Pons (tissue), 1 donor: ENCODE measurements around the gene KRT3.

Source experiments
- DNase-seq: peaks from one replicate; pipeline ENCODE4 v3.0.0-alpha.2; 2016; ENCODE audit warnings: low spot score

KRT3 gene

DNA sequence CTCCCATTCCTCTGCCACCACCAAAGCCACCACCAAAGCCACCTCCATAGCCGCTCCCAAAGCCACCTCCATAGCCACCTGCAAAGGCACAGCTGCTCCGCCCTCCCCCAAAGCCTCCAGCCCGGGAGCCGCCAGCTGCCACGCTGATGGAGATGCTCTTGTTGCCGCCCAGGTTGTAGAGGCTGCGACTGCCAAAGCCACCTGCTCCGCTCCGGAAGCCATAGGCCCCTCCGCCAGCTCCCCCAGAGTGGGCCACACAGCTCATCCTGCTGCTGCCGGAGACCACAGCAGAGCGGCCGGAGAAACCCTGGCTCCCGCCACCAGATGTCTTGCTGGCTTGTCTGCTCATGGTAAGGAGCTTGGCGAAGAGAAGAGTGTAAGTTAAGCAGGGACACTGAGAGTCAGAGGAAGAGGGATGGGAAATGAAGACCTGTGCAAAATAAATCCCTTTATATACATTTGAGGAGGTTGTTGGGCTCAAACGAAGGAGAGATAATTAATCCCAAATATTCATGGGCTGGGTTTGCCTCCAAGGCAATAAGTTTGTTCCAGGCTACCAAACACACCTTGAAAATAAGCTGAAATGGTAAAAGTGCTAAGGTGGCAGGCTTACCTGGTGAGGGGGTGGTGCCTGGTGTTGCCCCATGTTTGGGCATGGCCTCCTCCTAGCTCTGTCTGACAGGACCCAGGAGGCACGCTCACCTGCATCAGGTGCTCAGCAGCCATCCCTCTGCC is at the start of gene KRT3:
KRT3 (minus strand) TSS at position 424 of the 735 bp plus-strand sequence; CDS start at position 349, 75 bp downstream.
- DNase-seq, result no peak

DNA sequence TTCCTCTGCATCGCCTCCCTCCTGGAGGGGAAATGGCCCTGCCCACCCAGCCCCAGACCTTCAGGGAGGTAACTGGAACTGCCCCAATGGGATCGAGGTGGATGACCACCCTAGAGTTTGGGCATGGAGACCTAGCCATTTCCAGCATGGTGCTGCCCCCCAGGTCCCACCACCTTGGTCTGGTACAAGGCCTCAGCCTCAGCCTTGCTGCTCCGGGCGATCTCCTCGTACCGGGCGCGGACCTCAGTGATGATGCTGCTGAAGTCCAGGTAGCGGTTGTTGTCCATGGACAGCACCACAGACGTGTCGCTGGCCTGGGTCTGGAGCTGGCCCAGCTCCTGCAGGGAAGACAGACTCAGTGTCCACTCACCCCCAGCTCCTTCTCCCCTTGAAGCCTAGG is 48.5 kb upstream of the KRT3 start:
- DNase-seq, result no peak

DNA sequence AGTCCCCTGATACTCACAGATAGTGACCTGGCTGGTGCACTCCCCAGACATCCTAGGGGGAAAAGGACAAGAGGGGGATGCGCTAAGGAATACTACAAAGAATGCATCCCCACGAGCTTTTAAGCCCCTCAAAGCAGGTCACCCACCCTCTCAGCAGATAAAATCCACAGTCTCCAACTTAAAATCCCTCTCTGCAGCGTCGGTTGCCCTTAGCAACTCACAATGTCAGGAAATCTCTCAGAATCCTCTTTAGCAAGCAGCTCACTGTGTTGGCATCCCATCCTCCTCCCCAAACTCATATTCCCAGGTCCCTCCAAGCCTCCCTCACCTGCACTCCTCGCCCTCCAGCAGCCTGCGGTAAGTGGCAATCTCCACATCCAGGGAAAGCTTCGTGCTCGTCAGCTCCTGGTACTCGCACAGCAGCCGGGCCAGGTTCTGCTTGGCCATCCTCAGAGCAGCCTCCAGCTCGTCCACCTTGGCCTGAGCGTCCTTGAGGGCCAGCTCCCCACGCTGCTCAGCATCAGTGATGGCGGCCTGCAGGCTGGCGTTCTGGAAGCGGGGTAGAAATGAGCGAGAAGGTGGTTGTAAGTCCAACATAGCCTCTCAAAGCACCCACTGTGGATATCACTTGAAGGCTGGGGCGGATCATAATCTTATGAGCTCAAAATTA is 43.7 kb upstream of the KRT3 start:
- no peak for DNase-seq

DNA sequence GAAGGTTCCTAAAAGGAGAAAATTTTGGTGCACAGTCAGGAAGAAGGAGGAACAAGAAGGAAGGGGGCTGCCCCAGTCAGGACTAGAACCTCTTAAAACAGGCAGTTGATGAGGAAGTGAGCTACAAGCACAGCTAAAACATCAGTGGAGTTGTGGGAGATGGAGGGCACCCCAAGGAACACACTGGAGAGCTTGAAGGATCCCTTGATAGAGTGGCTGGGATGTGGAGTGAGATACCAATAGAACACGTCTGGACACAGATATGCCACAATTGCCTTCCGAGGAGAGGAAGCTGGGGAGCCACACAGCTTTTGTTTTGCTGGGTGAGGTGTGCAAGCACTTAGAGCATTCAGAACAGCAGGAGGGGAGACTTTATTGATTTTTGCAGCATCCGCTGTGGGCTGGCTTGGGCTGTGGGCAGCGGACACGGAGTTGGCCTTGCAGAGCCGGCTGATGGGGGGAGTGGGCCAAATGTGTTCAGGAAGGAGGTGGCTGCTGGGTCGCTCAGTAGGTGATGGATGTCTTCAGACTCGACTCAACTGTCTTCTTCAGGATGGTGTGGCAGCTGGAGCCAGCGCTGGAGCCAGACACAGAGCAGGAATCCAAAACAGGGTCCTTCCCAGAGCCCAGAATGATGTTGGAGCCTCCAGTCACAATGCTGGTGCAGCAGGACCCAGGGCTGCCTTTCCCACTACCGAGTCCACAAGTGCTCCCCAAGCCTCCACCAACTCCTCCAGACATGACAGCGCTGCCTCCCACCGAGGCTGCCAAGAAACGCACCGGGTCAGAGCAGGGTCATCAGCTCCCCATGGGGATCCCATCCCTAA is 42.9 kb upstream of the KRT3 start:
- DNase-seq, result no peak

DNA sequence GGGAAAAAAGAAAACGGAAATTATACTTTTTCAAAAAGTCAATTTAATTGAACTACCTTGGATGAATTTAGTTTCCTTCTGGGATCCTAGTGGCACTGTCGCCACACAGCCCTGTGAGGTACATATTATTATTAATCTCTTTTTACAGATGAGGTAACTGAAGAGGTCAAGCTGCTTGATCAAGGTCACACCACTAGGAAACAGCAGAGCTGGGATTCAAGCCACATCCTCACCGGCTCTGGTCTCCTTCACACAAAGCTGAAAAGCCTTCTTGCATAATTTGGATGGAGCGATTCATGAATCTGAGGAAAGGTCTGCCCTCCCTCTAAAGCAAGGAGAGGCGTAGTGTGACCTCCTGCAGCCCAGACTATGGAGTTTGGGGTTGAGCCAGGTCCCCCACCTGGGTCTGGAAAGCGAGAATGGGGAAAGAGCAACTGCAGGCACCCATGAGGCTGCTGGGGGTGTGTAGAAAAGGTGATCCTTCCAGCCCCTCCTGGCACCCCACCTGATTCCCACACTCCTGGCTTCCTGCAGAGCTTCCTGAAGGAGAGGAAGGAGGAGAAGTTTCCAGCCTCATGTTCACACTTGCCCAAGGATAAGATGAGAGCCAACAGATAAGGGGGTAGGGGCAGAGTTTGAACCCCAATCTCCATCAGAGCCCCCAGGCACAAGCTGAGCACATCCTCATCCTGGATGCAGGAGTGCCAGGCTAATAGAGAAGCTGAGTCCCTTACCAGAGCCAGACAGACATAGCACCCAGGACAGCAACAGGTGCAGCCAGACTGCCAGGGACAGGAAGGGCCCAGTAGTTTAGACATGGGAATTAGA is 42.1 kb upstream of the KRT3 start:
- no peak for DNase-seq

DNA sequence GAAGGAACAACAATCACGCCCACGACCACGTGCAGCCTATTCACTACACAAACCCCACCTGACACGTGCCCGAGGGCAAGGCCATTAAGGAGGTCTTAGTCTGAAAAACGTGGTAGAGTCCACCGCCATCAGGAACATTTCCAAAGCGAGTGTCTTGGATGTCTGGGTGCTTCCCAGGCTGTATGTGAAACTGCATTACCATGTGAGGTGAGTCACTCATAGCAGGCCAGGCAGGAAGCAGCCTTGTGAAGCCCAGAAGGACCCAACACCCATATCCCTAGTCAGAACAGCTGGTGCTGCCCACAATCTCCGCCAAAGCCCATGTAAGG is 41.5 kb upstream of the KRT3 start:
- no peak for DNase-seq

DNA sequence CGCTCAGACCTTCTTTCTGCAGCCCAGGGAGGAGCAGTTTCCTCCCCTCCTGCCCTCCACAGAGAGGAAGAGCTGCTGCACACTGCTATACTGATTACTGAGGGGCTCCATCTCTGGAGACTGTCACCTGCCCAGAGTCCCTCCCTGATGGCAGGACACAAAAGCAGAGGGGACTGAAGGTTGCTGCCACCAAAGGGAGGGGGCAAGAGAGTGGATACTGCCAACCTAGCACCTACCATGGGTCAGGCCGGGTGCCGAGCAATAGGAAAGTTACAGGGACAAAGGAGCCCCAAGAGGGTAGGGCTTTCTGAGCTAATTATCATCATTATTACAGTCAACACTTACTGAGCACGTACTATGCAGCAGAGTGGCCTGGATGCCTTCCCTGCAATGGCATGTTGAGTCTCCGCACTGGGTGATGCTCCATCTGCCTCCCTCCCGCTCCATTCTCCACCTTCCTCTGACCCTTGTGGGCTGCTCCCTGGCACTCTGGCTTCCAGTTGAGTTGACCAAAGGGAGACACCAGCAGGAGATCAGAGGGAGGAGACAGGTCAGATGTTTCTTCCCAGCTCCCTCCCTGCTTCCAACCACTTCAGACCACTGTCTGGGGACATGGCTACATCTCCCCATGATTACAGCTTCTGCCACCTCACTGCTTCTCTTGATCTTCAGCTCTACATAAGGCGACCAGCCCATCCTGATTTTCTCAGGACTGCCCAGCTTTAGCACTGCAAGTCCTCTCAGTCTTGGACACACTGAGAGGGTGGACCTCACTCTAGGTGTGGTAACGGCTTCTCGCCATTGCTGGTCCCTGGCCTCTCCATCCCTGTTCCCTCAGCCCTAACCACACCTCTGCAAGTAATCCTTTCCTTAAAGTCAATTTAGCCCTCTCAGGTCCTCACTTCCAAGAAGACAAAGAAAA is 40.8 kb upstream of the KRT3 start:
- no peak for DNase-seq

DNA sequence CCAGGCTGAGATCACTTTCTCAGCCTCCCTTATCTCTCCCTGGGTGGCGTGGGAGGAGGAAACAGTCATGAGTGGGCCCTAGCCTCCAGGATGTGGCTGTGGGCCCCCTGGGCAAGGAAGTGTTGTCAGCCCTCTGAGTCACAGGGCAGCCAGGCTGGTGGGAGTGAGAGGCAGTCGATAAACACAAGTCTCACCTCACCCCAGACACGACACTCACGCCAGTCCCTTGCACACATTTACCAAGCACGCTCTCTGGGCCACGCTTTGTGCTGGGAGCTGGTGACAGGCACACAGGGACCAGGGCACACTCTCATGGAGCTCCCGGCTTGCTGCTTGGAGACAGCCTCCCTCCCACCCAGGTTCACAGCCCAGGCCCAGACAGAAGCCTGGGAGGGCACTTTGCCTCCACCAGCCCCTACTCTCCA is 40.1 kb upstream of the KRT3 start:
- no peak for DNase-seq

DNA sequence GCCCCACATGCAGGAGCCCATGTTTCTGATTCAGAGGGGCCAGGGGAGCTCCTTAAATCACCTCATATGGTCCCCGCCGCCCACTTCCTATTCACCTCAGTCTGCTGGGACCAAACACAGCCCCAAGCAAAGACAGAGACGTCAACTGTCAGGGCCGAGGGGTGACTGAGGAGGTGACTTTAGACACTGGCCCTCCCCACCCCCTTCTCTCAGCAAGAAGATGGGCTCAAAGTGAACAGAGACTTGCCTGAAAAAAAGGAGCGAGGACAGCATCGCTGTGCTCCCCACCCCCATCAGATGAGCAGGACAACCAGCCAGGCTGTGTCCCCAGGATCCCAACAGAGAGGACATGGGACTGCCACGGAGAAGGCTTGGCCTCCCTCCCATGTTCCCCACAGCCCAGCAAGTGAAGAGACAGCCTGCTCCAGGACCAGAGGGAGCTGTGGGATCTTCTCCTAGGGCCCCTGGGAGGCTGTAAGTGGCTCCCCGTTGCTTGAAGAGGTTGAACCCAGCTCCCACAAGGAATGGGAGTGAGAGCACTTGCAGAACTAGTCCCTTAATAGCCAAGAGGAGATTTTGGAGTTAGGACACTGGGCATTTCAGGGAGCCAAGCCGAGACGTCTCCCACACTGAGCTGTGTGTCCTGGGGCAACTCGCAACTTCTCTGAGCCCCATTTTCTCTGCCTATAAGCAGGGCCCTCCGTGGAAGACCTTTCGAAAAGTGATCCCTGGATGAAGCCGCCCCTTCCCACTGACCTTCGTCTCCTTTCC is 39.5 kb upstream of the KRT3 start:
- DNase-seq, result no peak

DNA sequence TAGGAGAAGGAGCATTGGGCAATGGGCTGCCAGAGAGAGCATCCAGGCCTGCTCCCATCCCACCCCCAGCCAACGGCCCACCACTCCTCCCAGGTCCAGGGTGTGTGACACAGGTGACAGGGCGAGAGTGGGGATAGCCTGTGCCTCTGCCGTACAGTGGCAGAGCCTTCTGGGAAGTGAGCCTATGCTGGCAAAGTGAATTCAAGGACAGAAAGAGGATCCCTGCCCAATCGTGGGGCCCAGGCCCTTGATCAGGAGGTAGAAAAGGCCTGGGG is 38.7 kb upstream of the KRT3 start:
- no peak for DNase-seq

DNA sequence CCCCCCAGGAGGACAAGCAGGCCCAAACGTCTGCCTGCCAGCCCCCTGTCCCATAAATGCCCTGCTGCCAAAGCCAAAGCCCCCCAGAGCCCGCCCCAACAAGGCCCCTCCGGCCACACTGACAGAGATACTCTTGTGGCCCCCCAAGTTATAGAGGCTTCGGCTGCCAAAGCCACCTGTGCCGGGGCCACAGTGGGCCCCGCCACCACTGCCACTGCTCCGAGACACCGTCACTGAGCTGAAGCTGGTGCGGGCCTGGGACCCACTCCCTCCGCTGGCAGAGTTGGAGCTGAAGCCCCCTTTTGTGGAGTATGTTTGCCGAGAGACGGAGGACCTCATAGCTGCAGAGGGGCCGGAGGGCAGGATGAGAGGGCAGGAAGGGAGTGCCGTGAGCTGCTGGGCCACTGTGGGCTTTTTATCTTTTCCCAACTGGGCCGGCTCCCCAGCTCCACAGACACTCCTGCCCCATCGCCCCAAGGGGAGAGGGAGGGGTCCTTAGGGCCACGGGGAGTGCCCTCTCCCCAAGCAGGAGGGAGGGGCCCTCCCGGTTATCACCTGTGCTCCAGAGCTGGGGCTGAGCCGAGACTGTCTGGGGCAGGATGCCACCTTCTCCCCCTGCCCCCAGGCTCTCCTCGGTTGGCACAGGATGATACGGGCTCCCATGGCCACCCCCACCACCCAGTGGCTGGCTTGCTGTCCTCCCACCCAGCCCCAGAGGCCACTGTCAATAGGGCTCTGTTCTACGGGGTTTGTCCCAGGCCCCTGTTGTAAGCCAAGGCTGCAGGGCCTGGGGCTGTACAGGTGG is 38.2 kb upstream of the KRT3 start, which contains the start of gene KRT79:
KRT79 (minus strand) TSS at position 390 of the 805 bp plus-strand sequence; CDS start at position 339, 51 bp downstream.
- no peak for DNase-seq

DNA sequence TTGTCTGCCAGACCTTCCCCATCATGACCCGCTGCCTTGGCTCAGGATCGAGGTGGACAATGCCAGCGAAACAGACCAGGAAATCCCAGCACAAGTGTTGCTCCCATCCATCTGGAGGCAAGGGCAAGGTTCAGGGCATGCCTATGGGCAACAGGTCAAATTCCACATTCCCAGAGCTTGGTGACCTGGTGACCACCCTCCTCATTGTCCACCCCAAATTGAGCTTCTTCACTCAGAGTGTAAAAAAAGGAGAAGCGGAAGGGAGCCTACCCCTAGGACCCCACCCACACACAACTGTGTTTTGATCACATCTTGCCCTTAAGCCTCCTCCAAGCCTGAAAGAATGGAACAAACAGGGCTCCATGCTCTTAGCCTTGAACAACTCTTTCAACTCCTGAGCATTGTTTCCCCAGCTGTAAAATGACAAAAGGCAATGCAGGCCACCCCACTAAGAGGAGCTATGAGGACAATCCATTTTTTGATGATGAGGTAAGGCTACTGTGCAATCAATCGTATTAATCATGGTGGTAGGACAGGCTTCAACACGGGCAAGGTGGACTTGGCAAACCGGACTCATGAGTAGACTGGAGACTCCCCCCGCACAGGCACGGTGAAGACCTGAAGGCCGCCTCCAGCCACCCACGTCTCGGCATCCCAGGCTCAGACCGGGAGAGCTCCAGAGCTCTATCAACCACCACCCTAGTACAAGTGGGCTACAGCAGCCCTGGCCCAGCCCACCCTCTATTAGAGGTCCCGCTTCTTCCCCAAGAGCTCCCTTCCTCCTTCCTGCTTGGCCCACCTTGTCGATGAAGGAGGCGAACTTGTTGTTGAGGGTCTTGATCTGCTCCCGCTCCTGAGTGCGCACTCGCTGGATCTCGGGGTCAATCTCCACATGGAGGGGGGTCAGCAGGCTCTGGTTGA is 37.3 kb upstream of the KRT3 start:
- no peak for DNase-seq

DNA sequence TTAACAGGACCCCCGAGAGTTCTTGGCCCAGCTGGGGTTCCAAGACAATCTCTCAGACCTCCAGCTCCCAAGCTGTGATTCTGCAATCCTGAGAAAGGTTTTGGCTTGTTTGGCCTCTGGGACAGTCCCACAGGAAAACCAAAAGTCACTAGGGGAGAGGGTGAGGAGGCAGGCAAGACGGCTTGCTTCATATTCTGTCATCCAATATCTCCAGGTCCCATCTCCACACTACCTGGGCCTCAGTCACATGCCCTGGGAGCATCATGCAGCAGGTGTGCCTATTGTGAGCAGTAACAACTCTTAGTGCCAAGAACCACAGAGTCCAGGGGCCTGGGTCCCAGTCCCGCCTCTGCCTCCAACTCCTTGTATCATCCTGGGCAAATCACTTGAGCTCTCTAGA is 36.5 kb upstream of the KRT3 start:
- no peak for DNase-seq

DNA sequence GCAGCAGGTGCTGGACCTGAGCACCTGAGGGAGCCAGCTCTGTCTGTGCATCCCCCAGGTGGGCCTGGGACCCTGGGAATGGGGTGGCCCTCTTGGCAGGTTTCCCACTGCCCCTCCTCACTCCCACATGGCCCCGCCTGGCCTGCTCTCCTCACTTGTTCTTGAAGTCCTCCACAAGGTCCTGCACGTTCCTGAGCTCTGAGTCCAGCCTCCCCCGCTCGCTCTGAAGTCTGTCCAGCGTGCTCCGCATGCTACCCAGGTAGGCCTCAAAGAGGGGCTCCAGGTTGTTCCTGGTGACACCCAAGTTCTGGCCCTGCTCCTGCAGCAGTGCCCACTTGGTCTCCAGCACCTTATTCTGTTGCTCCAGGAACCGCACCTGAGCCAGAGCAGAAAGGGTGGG is 35.3 kb upstream of the KRT3 start:
- DNase-seq, result no peak

DNA sequence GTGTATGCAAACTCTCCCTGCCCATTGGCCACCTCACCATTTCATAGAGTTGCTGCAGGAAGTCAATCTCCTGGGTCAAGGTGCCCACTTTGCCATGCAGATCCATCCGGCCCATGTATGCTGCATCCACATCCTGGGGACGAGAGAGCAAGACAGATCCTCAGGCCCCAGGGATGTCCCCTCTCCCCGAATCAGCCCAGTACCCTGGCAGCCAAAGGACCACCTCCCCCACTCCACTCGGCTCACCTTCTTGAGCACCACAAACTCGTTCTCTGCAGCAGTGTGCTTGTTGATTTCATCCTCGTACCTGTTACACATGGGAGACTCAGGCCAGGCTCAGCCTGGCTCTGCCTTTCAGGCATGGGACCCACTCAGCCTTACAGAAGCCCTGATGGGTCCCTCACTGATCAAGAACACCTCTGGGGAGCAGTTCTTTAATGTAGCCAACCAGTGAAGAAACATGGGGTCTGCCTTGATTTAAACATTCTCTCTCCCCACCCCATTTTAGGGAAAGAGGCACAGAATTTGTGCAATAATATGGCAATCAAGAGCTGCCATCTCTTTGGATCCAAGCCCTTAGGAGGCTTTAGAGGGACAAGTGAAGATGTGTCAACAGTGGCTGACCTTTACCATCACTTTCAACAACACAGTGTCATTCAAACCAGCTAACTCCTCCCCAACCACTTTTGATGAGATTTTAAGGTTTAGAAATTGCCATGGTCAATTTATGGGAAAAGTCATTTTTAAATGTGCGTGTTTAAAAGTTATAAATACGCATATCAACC is 34.3 kb upstream of the KRT3 start:
- no peak for DNase-seq

DNA sequence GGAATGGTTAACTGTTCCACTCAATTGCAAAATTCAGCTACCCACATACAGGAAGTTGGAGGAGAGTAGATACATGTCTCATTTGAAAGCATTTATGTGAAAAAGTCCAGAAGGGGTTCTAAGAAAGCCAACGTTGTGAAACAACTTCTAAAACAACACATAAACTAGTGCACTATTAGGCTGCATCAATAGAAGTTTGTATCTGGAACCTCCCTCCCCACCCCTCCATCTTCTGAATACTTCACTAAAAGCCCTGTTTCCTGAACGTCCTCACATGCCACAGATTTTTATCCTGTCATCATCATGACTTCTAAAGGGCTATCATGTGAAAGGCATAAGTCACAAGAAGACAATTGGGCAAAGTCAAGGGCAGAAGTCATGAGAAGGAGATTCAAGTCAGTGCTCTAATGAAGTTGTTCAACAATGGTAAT is 32.7 kb upstream of the KRT3 start:
- no peak for DNase-seq

DNA sequence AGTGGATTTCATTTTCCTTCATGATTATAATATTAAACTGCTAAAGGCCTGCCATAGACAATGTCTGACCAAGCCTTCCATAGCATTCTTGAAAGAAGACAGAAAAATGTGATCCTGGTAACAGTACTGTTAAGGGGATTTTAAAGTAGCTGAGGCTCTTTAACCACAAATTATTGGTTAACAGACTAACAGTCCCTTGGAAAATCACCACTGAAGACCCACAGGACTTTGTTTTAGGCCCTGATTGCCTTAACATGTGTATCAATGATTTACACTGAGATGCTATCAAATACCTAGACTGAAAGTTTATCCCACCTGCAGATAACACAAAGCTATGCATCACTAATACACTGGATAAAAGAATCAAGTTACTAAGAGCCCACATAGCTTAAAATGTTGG is 32.2 kb upstream of the KRT3 start:
- no peak for DNase-seq
